ENCODE data around the gene CREB3L2.
"Not testable (repeated sequence)": the region's sequence is repeated elsewhere in the genome, so short reads cannot be mapped to it uniquely, and the experiment has no call there.

CREB3L2 gene

DNA sequence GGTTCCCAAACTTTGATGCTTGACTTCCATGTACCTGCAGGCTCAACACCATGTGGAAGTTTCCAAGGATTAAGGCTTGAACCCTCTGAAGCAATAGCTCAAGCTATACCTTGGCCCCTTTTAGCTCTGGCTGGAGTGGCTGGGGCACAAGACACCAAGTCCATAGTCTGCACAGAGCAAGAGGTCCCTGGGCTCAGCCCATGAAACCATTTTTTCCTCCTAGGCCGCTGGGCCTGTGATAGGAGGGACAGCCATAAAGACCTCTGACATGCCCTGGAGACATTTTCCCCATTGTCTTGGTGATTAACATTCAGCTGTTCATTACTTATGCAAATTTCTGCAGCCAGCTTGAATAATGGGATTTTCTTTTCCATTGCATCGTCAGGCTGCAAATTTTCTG, 169.5 kb downstream of the CREB3L2 start:
- DNase-seq, result no peak

DNA sequence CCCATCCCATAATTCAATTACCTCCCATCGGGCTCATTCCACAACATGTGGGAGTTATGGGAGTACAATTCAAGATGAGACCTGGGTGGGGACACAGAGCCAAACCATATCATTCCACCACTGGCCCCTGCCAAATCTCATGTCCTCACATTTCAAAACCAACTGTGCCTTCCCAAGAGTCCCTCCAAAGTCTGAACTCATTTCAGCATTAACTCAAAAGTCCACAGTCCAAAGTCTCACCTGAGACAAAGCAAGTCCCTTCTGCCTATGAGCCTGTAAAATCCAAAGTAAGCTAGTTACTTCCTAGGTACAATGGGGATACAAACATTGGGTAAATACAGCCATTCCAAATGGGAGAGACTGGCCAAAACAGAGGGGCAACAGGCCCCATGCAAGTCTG, 170.3 kb downstream of the CREB3L2 start:
- DNase-seq, result not testable (repeated sequence)

DNA sequence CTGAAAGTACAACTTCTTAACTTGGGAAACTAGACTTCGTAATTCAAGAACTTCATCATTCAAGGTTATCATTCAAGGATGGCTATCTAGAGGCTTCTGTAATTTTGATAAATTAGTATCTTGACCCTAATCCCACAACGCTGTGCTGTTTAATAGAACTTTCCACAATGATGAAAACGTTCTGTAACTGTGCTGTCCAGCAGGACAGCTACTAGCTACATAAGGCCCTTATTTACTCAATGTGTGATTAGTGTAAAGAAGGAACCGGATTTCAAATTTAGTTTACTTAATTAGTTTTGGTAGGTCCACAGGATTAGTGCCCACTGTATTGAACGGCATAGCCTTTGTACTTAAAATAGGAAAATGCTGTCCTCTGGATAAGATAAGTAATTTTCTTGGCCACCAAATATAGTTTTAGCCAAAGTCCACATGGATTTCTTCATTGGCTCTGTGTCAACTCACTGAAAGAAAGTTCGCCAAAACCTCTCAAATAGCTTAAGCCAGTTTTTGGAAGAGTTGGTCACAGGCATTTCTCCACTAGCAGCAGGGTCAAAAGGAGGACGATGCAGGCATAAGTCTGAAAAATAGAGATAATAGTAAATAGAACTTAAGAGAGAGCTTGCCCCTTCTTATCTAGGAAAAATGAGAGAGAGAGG, 172.4 kb downstream of the CREB3L2 start:
- DNase-seq, result no peak

DNA sequence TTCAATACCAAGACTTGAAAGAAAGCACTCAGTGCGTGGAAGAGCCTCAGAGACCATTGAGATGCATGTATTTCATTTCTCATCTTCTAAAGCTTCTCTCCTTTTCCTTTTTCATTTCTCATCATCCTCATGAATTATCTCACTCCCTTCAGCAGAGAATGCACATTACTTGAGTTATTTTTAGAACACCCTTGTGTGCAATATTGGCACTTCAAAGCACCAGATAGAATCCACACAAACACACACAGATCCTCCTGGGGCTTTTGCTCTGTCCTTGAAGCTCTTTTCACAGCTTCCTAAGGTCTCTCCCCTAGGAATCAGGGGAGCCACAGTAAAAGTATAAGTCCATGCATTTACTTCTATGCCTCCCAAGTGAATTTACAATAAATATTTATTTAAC, 173.4 kb downstream of the CREB3L2 start:
- DNase-seq, result no peak

DNA sequence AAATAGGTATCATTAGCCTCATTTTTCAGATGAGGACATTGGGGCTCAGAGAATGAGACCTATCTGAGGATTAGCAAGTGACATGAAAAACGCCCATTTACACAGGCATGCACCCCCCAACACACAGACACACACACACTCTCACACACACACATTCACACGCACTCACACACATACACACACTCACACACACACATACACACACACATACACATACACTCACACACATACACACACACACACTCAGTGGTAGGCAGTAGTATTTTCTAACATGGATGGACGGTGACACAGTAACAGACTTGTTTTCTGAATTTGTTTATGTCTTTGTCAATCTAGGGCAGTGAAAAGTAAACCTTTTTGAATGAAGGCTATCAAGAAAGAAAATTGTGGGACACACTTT, 176.4 kb downstream of the CREB3L2 start:
- DNase-seq, result no peak

Data from KG1 (cell line).